Smooth muscle cell (in vitro differentiated cells): ENCODE data around the gene AFF4. TPM values are rescaled to one million over a fixed set of nuclear protein-coding genes. Genes with fewer than 3 reads are reported as not detected.

ENCODE experiments used
- DNase-seq: peaks from one replicate; lab custom pipeline; 2025; ENCODE audit not compliant: unreplicated experiment; lab: John Stamatoyannopoulos, UW
- H2AFZ ChIP-seq: fragments of 200-600 bp; sonication (generic); 2 replicates; pipeline ENCODE4 v1.6.0; 2016; ENCODE audit warnings: antibody characterized with exemption, low read depth, mild to moderate bottlenecking
- H3F3A ChIP-seq: fragments of 200-600 bp; sonication (generic); 2 replicates; pipeline ENCODE4 v1.6.0; 2017; ENCODE audit warnings: antibody characterized with exemption, low read depth
- H3K27ac ChIP-seq: fragments of 200-600 bp; sonication (generic); 2 replicates; pipeline ENCODE4 v1.5.1; 2016; ENCODE audit warnings: low read depth, mild to moderate bottlenecking
- H3K27me3 ChIP-seq: fragments of 200-600 bp; sonication (generic); 2 replicates; pipeline ENCODE4 v1.6.1; 2016; ENCODE audit warnings: low read depth, mild to moderate bottlenecking
- H3K36me3 ChIP-seq: fragments of 200-600 bp; sonication (generic); 2 replicates; pipeline ENCODE4 v1.5.1; 2016; ENCODE audit warnings: low read depth
- H3K4me1 ChIP-seq: fragments of 200-600 bp; sonication (generic); 2 replicates; pipeline ENCODE4 v1.5.1; 2016; ENCODE audit warnings: low read depth
- H3K4me2 ChIP-seq: fragments of 200-600 bp; sonication (generic); 2 replicates; pipeline ENCODE4 v1.6.0; 2016; ENCODE audit warnings: mild to moderate bottlenecking
- H3K4me3 ChIP-seq: fragments of 200-600 bp; sonication (generic); 2 replicates; pipeline ENCODE4 v1.5.1; 2016; ENCODE audit warnings: mild to moderate bottlenecking
- H3K79me2 ChIP-seq: fragments of 200-600 bp; sonication (generic); 2 replicates; pipeline ENCODE4 v1.6.0; 2016; ENCODE audit warnings: low read depth, mild to moderate bottlenecking
- H3K9ac ChIP-seq: fragments of 200-600 bp; sonication (generic); 2 replicates; pipeline ENCODE4 v1.6.0; 2016; ENCODE audit warnings: low read depth
- H3K9me3 ChIP-seq: fragments of 200-600 bp; sonication (generic); replicated peaks from 2 replicates; pipeline ENCODE4 v1.5.1; 2016; ENCODE audit warnings: low read depth
- H4K20me1 ChIP-seq: fragments of 200-600 bp; sonication (generic); 2 replicates; pipeline ENCODE4 v1.6.0; 2016; ENCODE audit warnings: low read depth
- WGBS: methylation state at CpG from one replicate; pipeline ENCODE4 v1.1.7; 2016; ENCODE audit warnings: low lambda C conversion rate; 5-methylcytosine and 5-hydroxymethylcytosine counted together
- polyA plus RNA-seq: library from polyadenylated mRNA; unstranded; fragments of >200 nt; fragmentation: Nextera tagmentation; extraction: Ambion mirVana; gene quantifications from 2 replicates; pipeline ENCODE4 v1.2.1, GENCODE V29; 2016
- total RNA-seq: library from RNA; depleted of rRNA; stranded (reverse); fragments of >200 nt; gene quantifications from 2 replicates; pipeline ENCODE4 v1.2.3, GENCODE V29; 2014
- TF ChIP-seq, protein P1 (sequence below): fragments of 200-600 bp; sonication (generic); IDR thresholded peaks from 2 replicates; pipeline ENCODE4 v1.5.1; 2017; ENCODE audit warnings: borderline replicate concordance, mild to moderate bottlenecking, antibody characterized with exemption; ENCODE audit not compliant: insufficient read depth, poor library complexity, severe bottlenecking

The AFF4 gene
- total and polyA plus RNA-seq, 2 experiments from 2014 or later = 27.8 to 137 TPM

DNA sequence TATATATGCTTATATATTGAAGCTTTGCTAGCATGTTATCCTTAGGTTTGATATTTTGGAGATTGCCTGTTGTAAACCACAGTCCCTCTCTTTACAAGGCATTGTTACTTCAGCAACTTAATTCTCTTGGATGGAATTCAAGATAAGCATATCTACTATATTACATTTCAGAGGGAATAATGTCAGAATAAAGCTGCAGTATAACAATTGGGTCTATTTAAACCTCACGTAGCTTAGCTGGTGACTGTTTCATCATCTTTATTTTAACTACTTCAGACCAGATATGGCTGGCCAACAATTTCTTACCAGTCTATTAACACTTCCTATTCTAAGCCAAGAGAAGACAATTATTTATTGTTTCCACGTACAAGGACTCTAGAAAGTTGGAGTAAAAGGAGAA is 35.8 kb upstream of the AFF4 start:
- Histone ChIP-seq H3K4me1 (no peaks in the 10 kb centered on the region), H3K4me3 (no peak overlapping the region), H3F3A (no peaks in the 10 kb centered on the region), H3K4me2 (no peak overlapping the region), H3K9ac (no peak overlapping the region), H3K27me3 (no peaks in the 10 kb centered on the region), H3K36me3 (peaks cover 4% of the 10 kb centered on the region), H4K20me1 (no peaks in the 10 kb centered on the region), H2AFZ (no peak overlapping the region), H3K79me2 (no peaks in the 10 kb centered on the region), H3K9me3 (no peaks in the 10 kb centered on the region), H3K27ac (no peak overlapping the region)
- TF ChIP-seq, protein P1, sequence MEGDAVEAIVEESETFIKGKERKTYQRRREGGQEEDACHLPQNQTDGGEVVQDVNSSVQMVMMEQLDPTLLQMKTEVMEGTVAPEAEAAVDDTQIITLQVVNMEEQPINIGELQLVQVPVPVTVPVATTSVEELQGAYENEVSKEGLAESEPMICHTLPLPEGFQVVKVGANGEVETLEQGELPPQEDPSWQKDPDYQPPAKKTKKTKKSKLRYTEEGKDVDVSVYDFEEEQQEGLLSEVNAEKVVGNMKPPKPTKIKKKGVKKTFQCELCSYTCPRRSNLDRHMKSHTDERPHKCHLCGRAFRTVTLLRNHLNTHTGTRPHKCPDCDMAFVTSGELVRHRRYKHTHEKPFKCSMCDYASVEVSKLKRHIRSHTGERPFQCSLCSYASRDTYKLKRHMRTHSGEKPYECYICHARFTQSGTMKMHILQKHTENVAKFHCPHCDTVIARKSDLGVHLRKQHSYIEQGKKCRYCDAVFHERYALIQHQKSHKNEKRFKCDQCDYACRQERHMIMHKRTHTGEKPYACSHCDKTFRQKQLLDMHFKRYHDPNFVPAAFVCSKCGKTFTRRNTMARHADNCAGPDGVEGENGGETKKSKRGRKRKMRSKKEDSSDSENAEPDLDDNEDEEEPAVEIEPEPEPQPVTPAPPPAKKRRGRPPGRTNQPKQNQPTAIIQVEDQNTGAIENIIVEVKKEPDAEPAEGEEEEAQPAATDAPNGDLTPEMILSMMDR = no peak
- 92% methylated on average over 2 of the region's 2 CpGs for WGBS
- no peak for DNase-seq

DNA sequence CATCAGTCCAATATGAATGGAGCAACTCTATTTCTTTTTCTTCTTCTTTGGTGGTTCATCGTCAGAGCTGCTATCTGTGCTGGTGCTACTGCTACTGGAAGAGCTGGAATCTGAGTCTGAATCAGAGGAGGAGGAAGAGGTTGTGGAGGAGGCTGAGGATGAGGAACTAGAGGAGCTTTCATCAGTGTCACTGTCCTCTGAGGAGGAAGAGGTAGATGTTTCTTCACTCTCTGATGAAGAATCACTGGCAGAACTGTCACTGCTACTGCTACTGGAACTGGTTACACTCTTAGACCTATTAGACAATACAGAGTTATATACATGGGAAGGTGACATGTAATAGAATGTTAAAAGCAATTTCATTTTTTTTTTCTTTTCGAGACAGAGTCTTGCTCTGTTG is 35.1 kb upstream of the AFF4 start:
- peaks cover 4% of the 10 kb centered on the region for H3K36me3 ChIP-seq
- no peak overlapping the region for H3K4me2 ChIP-seq
- no peaks in the 10 kb centered on the region for H3K79me2 ChIP-seq
- no peak overlapping the region for H3K27ac ChIP-seq
- no peak overlapping the region for H3K9ac ChIP-seq
- H3K9me3 ChIP-seq = no peaks in the 10 kb centered on the region
- TF ChIP-seq, protein P1 = no peak
- H3K4me3 ChIP-seq = no peak overlapping the region
- H4K20me1 ChIP-seq = no peaks in the 10 kb centered on the region
- H3K4me1 ChIP-seq = no peaks in the 10 kb centered on the region
- no peaks in the 10 kb centered on the region for H3F3A ChIP-seq
- 98% methylated on average over 2 of the region's 2 CpGs for WGBS
- no peaks in the 10 kb centered on the region for H3K27me3 ChIP-seq
- no peak for DNase-seq
- no peak overlapping the region for H2AFZ ChIP-seq

DNA sequence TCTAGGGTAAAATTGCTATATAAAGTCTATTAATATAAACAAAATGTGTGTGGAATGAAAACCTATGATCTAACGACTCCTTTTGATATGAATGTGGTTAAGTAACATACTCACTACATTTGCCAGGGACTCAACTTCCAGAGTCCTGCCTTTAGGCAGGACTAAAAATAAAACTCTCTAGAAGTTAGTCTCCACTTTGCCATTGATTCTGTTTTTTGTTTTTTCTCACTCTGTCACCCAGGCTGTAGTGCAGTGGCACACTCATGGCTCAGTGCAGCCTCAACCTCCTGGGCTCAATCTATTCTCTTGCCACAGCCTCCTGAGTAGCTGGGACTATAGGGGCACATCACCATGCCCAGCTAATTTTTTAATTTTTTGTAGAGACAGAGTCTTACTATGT is 32.9 kb upstream of the AFF4 start:
- 100% methylated on average over 1 of the region's 1 CpG for WGBS
- TF ChIP-seq, protein P1 = no peak

More for the DNA sequence above, 32.9 kb upstream of the AFF4 start:
- Histone ChIP-seq H3F3A (no peaks in the 10 kb centered on the region), H3K9me3 (no peaks in the 10 kb centered on the region), H3K4me1 (no peaks in the 10 kb centered on the region), H3K79me2 (no peaks in the 10 kb centered on the region), H3K9ac (no peak overlapping the region), H3K4me3 (no peak overlapping the region), H3K36me3 (peaks cover 4% of the 10 kb centered on the region), H4K20me1 (no peaks in the 10 kb centered on the region), H3K4me2 (no peak overlapping the region), H2AFZ (no peak overlapping the region), H3K27me3 (no peaks in the 10 kb centered on the region), H3K27ac (no peak overlapping the region)
- no peak for DNase-seq
